Stimulated activated CD4-positive, alpha-beta T cell treated with anti-CD3 and anti-CD28 coated beads, TNF-alpha, amount 100 ng/mL, for 48 hours (primary cell): ENCODE data around the gene SRCAP.
"Not testable (repeated sequence)": the region's sequence is repeated elsewhere in the genome, so short reads cannot be mapped to it uniquely, and the experiment has no call there.

Experiments used
- DNase-seq, 3 donors: peaks; one replicate each; pipeline ENCODE4 v3.0.0-alpha.2; 2020; ENCODE audit warnings: low read depth in 3 of 3

The SRCAP gene

DNA sequence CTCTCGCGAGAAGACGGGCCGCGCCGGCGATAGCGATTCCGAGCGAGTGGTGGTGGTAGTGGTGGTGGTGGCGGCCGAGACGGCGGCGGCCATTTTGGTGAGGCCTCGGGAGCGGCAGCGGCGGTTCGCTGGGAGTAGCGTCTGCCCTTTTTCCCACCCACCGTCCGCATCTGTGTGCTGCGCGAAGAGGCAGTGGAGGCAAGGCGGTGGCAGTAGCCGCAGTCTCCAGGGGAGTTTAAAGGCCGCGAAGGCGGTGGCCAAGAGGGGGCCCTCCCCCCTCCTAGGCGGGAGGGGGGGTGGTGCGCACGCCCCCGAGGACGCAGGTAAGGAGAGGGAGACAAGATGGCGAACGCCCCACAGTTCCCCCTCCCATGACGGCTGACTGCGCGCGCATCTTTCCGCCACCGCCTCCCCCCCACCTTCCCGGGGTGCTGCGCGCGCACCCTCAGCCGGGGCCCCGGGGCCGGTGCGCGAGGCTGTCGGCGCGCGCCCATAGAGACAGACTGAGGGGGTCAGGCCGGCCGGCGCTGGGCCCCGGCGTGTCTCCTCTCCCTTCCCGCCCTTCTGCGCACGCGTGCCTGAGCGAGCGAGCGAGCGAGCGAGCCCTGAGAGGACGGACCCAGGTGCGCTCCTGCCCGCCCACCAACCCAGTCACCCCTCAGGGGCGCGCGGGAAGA lies 694 bp upstream of the SRCAP start:
- DNase-seq: peak; percentile 98 to 99 (median 99)

DNA sequence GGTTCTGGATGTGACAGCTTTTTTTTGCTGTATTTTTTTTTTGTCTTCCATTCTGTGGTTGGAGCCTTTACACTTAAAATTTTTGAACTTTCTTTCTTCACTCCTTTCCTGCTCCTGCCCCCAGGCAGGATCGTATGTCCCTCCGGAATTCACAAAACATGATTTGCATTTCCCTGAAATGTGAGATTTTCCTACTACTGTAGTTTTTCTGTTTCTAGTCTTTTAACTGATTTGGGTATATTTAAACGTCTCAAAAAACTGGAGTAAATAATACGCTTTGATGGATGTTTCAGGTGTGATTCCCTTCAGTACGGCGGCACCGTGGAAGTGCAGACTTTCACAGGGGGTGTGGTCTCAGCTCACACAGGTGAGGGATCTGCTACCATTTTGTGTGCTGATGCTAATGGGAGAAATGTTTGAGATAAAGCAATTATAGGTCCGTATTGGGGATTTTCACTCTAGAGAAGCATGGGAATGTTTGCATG lies 686 bp downstream of the SRCAP start:
- DNase-seq: no peak

DNA sequence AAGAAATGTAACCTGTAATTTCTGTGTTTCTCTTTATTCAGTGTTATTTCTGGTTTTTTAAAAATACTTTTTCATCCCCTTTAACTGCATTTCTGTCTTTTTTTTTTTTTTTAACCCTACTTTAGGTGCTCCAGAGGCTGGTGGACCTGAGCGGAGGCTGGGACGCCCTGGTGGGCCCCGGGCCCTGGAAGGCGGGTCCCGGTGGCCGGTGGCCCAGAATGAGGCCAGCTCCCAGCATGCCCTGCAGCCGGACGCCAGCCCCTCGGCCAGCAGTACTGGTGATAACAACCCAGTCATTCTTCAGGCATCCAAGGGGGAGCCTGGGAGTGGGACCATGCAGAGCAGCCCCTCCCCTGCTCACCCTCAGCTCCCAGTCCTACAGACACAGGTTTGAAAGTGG lies 1.5 kb downstream of the SRCAP start:
- DNase-seq: no peak

DNA sequence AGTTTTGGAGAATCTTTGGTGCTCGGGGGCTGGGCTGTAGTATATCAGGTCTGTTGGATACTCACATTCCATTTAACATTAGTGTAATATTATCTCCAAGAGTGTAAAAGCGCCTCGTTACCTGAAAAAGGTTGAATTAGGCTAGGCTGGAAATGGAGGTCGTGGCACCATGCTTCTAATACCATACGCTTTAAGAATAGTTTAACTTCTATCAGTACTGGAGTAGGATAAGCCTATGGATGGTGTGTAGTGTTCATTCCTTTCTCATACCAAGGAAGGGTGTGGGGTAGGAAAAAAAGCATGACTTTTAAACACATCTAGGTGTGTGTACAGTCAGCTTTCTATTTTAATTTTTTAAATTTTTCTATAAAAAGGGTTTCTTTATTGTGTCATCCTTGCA lies 2.0 kb downstream of the SRCAP start:
- DNase-seq: no peak

DNA sequence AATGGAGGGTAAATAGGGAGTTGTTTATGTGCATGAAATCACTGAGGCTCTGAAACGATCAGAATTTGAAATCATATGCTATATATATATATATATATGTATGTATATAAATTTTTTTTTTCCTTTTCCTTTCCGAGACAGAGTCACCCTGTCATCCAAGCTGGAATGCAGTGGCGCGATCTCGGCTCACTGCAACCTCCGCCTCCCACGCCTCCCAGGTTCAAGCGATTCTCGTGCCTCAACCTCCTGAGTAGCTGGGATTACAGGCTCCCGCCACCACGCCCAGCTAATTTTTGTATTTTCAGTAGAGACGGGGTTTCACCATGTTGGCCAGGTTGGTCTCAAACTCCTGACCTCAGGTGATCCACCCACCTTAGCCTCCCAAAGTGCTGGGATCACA lies 4.1 kb downstream of the SRCAP start:
- DNase-seq: not testable (repeated sequence)

DNA sequence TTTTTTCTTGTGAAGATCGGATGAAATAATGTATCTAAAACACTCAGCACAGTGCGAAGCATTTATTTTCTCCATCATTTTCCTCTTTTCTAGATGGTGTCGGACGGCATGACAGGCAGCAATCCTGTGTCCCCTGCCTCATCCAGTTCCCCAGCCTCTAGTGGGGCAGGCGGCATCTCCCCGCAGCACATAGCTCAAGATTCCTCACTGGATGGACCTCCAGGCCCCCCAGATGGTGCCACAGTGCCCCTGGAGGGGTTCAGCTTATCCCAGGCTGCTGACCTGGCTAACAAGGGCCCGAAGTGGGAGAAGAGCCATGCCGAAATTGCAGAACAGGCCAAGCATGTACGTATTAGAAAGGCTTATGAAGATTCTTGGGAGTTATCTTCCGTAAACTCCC lies 5.0 kb downstream of the SRCAP start:
- DNase-seq: no peak

DNA sequence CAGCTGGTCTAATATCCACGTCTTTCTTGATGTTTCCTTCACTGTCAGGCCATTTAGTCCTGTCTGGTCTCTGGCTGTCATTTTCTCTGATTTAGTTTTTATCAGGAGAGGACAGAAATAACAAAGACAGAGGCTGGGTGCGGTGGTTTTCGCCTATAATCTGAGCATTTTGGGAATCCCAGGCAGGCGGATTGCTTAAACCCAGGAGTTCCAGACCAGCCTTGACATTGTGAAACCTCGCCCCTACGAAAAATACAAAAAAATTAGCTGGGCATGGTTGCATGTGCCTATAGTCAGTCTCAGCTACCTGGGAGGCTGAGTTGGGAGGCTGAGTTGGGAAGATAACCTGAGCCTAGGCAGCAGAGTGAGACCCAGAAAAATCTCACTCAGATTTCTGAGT lies 7.1 kb downstream of the SRCAP start:
- no peak for DNase-seq

DNA sequence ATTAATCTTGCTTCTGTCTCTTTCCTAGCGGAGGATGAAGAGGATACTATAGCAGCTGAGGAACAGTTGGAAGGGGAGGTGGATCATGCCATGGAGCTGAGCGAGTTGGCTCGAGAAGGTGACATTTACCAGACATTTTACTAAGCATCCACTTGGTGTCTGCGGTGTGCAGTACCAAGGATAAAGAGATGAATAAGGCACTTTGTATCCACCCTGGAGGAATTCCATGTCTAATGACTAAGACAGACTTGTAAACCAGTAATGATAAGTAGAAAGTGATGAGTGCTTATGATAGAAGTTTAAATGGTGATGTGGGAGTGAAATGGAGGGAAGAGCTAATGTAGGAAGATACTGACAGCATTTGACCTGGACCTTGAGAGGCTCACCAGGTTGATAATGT lies 12.0 kb downstream of the SRCAP start:
- DNase-seq: no peak

DNA sequence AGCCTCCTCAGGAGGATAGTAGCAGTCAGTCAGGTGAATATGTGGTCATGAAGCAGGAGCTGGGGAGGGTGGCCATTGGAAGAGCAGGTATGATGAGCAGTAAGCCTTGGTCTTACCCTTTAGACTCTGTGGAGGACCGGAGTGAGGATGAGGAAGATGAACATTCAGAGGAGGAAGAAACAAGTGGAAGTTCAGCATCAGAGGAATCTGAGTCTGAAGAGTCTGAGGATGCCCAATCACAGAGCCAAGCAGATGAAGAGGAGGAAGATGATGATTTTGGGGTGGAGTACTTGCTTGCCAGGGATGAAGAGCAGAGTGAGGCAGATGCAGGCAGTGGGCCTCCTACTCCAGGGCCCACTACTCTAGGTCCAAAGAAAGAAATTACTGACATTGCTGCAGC lies 12.7 kb downstream of the SRCAP start:
- DNase-seq: no peak

DNA sequence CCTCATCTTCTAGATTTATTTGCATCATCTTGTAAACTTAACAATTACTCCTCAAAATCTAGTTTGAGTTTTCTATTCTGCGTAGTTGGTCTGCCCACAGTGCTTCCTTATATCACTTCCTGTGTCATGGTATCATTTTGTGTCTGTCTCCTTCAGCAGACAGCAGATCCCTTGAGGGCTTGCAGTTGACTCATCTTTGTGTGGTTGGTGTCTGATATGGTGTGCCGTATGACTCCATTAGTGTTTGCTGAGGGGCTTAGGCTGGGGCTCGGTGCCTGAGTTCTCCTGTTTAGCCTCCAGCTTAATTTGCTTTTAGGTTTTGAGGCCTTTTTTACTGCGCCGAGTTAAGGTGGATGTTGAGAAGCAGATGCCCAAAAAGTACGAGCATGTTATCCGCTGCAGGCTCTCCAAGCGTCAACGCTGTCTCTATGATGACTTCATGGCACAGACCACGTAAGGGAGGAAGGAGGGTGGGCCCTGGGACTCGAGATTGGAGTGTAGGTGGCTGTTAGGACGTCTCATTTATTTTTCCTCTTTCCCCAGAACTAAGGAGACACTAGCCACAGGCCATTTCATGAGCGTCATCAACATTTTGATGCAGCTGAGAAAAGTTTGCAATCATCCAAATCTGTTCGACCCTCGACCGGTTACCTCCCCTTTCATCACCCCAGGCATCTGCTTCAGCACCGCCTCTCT lies 16.9 kb downstream of the SRCAP start:
- DNase-seq: peak in 2 of 3 donors; percentile 15 to 27

DNA sequence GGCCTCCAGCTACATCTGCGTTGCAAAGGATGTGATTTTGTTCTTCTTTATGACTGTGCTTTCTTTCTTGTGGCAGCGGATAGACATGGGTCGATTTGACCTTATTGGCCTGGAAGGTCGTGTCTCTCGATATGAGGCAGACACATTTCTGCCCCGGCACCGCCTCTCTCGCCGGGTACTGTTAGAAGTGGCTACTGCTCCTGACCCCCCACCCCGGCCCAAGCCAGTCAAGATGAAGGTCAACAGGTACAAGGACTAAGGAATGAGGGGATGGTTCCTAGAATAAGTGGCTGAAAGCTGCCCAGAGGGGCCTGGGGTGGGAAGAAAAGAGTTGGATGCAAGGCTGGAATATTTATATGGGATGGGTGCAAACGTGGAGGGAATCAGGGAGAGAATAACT lies 21.1 kb downstream of the SRCAP start:
- no peak for DNase-seq

DNA sequence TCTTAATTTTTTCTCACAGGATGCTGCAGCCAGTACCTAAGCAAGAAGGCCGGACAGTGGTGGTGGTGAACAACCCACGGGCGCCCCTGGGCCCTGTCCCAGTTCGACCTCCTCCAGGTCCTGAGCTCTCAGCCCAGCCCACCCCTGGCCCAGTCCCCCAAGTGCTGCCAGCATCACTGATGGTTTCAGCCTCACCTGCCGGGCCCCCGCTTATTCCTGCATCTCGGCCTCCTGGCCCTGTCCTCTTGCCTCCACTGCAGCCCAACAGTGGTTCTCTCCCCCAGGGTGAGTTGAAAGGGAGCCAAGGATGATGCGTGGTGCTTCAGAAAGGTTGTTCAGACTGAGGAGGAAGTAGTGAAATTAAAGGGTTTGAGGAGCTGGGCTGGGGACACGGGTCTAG lies 21.7 kb downstream of the SRCAP start:
- no peak for DNase-seq

DNA sequence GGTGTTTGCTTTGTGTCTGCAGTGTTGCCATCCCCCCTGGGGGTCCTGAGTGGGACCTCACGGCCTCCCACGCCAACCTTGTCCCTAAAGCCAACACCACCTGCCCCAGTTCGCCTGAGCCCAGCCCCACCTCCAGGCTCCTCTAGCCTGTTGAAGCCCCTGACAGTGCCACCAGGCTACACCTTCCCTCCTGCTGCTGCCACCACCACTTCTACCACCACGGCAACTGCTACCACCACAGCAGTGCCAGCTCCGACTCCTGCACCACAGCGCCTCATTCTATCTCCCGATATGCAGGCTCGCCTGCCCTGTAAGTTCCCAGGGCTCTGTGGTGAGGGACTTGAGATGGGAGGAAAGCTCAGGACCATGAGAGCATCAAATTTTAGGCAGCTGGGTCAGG lies 22.2 kb downstream of the SRCAP start:
- DNase-seq: no peak

DNA sequence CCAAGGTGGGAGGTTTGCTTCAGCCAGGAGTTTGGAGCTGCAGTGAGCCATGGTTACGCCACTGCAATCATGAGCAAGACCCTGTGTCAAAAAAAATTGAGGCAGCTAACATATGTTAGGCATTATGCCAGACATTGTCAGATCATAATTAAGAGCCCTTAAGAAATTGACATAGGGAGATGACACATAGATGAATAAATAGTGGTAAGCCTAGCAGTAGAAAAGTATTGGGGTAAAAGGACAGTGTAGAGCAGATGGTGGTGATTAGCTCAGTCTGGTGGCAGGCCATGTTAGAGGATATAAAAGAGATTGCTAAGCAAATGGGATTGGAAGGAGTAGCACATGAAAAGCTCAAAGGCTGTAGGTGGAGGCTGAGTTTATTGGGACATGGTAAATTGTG lies 22.6 kb downstream of the SRCAP start:
- no peak for DNase-seq

DNA sequence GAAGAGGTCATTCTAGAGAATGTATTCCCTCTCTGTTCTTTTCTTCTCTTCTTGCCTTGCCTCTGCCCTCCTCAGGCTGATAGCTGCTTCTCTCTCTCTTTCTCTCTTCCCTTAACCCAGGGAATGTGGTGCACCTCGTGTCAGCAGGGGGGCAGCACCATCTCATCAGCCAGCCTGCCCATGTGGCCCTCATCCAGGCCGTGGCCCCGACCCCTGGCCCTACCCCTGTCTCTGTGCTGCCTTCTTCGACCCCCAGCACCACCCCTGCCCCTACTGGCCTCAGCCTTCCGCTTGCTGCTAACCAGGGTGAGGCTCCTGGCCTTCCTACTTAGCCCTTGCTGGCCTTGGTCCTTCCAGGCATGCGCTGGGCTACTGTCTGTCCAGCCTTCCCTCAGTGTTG lies 23.5 kb downstream of the SRCAP start:
- no peak for DNase-seq

DNA sequence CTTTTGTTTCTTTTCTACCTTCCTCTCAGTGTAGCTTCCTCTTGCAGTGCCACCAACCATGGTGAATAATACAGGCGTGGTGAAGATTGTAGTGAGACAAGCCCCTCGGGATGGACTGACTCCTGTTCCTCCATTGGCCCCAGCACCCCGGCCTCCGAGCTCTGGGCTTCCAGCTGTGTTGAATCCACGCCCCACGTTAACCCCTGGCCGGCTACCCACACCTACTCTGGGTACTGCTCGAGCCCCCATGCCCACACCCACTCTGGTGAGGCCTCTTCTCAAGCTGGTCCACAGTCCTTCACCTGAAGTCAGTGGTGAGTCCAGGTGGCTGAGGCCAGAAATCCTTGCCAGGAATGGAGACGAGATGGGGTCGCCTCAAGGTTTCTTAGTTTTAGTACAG lies 23.9 kb downstream of the SRCAP start:
- DNase-seq: no peak

DNA sequence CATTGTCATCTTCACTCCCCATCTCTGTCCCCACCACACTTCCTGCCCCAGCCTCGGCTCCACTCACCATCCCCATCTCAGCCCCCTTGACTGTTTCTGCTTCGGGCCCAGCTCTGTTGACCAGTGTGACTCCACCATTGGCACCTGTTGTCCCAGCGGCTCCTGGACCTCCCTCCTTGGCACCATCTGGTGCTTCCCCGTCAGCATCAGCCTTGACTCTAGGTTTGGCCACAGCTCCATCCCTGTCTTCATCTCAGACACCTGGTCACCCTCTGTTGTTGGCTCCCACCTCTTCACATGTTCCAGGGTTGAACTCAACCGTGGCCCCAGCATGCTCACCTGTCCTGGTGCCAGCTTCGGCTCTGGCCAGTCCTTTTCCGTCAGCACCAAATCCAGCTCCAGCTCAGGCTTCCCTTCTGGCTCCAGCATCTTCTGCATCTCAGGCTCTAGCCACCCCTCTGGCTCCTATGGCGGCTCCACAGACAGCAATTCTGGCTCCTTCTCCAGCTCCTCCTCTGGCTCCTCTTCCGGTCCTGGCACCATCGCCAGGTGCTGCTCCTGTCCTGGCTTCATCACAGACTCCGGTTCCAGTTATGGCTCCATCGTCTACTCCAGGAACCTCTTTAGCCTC lies 24.9 kb downstream of the SRCAP start:
- no peak for DNase-seq

DNA sequence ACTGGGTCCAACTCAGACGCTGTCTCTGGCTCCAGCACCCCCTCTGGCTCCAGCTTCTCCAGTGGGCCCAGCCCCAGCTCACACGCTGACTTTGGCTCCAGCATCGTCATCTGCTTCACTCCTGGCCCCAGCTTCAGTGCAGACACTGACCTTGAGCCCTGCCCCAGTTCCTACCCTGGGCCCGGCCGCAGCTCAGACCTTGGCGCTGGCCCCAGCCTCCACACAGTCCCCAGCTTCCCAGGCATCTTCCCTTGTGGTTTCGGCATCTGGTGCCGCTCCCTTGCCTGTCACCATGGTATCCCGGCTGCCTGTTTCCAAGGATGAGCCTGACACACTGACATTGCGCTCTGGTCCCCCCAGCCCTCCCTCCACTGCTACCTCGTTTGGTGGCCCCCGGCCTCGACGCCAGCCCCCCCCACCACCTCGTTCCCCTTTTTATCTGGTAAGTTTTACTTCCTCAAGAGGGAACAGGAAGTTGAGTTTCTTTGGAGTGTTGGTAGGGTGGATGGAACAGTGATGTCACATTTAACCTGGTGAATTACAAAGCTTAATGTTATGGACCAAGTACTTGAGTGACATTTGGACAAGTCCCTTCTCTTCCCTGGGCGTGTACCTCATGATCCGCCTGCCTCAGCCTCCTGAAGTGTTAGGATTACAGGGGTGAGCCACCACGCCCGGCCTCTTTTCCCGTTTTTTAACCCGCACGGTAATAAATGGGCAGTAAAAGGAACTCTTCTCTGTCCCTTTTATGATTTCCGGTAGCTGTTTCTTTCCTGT lies 25.9 kb downstream of the SRCAP start:
- no peak for DNase-seq

DNA sequence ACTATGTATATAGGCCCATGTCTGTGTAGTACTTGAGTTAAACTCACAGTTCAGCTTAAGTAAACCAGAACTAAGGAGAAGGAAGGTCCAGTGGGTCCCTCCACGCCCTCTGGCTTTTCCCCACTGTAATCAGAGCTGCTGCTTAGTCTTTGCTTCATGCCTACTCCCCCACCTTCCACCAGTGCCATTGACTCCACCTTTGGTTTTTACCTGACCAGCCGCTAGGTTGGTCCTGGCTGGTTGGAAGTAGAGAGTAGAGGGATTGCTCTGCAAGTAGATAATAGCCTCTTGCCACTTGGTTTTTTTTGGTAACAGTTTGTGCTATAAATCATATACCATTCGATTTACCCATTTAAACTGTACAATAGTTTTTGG lies 26.4 kb downstream of the SRCAP start:
- DNase-seq: no peak

DNA sequence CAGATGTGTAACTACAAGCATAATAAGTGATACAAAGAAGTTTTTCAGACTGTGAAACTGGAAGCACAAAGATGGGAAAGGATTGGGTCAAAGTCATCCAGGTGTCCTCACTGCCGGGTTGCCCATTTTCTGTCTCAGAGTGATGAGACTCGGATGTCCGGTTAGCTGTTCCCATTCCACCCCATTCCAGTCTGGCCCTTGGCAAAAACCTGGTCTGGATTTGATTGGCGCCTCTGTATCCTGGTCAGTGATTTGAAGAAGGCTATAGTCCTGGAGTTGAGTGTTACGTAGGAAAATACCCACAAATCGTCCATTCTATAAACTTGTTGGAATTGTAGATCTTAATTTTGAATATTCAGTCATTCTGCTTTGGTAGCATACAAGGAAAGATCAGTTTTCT lies 29.4 kb downstream of the SRCAP start:
- DNase-seq: no peak

DNA sequence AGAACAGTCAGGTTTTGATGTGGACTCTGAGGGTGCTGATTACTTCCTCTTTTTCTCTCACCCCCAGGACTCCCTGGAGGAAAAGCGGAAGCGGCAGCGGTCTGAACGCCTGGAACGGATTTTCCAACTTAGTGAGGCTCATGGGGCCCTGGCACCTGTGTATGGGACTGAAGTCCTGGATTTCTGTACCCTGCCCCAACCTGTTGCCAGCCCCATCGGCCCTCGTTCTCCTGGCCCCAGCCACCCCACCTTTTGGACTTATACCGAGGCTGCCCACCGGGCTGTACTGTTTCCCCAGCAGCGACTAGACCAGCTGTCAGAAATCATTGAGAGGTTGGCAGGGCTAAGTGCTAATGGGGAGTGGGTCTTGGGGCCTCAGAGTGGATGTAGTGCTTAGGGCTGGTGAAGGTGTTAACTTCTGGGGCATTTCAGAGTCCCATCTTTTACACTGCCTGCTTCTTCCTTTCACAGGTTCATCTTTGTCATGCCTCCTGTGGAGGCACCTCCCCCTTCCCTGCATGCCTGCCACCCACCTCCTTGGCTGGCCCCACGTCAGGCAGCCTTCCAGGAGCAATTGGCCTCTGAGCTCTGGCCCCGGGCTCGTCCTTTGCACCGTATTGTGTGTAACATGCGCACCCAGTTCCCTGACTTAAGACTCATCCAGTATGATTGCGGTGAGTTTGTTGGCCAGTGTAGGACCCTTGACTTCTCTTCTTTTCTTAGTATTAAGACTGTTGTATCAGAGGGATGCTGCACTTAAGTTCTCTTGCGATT lies 30.1 kb downstream of the SRCAP start:
- DNase-seq: no peak

DNA sequence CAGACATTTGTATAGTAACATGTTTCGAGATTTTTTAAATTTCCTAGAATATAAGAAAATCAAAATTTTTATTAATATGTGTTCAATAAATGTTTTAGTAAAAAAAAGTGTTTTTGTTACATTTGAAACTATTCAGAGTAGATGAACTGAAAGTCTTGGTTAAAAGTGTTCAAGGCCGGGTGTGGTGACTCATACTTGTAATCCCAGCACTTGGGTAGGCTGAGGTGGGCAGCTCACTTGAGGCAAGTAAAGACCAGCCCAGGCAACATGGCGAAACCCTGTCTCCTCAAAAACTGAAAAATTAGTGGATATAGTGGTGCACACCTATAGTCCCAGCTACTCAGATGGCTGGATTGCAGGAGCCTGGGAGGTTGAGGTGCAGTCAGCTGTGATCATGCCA lies 32.4 kb downstream of the SRCAP start:
- no peak for DNase-seq
